ENCODE results near the gene HACD2. TPM values are rescaled to one million over a fixed set of nuclear protein-coding genes. Genes with fewer than 3 reads are reported as not detected.
"Not testable (repeated sequence)": the region's sequence is repeated elsewhere in the genome, so short reads cannot be mapped to it uniquely, and the experiment has no call there.

The HACD2 gene
- total RNA-seq, 1 experiment from 2014 or later, result 18.8 TPM

DNA sequence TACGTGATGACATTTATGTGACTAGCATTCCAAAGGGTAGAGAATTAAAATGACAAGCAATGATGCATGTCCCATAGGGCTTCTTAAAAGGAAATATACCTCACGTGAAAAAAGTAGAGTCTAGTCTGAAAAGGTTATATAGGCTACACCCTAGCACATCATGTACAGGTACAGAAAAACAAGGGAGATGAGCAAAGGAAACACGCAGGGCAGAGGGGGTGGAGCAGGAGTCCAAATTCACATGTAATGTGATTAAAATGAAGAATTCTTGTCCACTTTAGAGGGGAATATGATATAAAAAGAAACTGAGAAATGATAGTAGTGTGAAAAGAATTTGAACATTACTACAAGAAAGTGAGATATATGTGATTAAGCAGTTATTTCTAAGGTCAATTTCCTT is 59.4 kb downstream of the HACD2 start:
- no peak for DNase-seq (ENCODE audit: low spot score)

DNA sequence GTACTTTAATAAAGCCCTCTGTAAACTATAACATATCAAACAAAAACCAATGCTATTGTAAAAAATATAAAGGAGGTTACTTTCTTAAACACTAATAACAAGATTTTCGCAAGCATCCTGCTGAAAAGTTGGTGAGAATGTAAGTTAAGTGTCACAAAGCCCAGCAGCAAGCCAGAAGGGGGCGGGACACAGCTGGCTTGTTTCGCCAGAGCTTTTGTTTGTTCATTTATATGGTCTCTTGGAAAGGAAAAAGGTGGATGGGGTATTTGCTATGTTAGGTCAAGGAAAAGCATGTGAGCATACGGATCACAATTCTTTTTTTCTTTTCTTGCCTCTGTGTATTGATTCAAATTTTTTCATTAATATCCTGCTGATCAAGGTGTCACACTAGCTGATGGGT is 59.9 kb downstream of the HACD2 start:
- DNase-seq (ENCODE audit: low spot score), result no peak

DNA sequence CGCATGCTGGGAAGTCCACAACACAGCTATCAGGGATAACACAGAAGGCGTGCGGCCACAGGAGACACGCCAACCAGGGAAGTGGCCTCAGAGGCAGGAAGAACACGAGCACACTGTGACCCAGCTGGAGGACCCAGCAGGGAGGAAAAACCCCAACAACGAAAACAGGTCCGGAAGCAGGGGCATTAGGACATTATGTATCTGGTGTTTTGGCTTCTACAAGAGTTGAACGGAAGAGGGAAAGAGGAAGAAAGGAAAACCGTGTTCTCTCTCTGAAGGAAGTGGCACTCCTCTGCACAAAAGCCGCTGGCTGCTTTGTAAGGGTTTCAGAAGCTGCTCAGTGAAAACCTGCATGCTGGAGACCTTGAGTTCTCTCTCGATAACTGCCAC is 61.8 kb downstream of the HACD2 start:
- DNase-seq (ENCODE audit: low spot score), result no peak

DNA sequence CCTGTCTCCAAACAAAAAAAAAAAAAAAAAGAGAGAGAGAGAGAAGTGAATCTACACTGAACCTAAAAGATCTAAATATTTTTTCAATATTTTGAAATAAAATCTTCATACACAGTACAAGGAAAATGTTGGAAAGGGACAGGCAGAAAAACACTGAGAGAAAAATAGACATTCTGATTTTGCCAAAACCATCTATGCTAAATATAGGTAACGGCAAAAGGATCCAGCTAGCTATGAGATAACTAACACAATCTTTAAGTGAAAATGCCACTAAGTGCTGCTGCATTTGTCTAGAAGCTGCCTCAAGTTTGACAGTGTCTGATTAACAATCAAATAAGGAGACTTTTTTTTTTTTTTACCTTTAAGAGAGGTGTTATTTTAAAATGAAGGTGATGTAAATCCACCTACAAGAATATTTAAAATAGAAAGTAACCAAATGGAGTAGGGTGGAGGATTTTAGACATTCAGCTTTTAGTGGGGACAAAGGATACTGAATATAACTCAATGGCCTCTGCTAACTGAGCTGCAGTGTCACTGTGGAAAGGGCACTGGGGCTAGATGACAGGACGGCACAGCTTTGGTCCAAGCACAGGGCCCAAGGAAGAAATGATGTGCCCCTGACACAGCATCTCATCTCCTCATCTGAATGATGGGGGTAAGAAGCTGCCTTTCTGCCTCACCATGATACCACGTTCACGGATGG is 62.4 kb downstream of the HACD2 start:
- DNase-seq (ENCODE audit: low spot score), result no peak

DNA sequence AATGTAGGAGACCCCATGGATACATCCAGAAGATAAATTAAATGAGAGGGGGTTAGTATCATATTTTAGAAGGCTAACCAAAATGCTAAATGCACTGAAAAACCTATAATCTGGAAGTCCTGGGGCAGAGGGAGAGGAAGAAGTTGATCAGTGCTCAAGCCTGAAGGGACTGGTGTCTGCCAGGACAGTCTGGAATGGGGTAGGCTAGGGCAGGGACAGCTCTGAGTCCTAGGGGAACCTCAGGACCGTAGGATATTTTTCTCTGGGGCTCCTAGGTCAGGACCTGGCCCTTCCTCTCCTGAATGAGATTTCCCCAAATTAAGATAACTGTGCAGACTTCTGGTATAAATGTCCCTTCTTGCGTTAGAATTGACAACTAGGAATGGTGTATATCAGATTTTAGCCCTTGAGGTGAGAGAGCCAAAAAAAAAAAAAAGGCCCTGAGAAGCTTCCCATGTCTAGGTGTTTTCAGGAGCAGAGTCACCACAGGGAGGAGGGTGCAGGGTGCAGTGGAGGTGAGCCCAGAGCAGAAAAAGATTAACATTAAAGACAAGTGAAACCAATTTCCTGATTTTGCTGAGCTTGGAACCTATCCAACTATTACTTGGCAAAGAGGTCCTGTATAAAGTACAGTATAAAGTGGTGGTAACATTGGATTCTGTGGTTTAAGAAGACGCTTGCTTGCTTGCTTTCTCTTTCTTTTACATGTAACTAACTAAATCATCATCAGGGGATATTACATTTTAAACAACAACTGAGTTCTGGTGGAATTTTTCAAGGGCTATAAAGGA is 63.5 kb downstream of the HACD2 start:
- no peak for DNase-seq (ENCODE audit: low spot score)

DNA sequence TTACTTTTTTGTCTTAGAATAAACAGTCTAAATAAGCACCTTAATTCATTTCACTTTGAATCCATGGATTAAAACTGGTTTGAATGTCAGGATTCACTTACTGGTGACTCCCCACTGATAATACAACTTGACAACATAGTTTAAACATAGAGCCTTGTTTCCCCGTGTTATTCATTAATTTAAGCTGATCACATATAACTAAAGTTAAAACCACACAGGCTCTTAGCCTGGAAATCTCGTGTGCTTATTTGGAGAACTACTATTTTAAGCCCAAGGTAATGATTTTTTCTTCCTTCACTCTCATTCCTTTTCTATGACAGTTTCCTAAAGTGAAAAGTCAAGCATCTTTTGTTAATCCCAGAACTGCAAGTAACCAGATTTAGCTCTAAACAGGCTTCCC is 64.2 kb downstream of the HACD2 start:
- no peak for DNase-seq (ENCODE audit: low spot score)

DNA sequence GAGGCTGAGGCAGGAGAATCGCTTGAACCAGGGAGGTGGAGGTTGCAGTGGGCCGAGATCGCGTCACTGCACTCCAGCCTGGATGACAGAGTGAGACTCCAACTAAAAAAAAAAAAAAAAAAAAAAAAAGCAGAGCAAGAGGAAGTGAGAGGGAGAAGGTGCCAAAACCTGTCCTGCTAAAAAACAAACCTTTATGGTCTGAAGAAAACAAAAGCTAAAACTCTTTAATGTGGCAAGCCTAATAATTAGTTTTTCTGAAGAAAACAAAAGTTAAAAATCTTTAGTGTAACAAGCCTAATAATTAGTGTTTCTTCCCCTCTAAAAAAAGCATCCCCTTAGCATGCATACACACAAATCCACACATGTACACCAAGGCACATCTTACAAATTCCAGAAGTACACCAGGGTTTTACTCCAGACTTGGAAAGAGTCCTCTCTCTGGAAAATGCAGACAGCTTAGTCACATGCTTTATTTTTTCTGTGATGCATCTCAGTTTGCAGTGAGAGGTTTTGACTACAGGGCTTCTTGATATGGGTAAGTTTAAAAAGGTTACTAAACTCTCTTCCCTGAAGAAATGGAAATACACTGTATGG is 65.9 kb downstream of the HACD2 start:
- no peak for DNase-seq (ENCODE audit: low spot score)

DNA sequence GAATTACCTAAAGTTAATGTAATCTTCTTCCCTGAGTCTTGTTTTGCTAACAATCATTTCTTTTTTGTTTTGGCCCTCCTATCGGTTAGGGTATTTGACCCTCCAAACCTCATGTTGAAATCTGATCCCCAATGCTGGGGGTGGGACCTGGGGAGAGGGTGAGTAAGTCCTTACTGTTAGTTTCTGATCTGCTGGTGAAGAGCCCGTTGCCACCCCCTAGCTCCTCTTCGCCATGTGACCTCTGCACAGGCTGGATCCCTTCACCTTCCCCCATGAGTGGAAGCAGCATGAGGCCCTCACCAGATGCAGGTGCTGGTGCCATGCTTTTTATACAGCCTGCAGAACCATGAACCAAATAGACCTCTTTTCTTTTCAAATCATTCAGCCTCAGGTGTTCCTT is 73.1 kb downstream of the HACD2 start:
- DNase-seq (ENCODE audit: low spot score), result no peak

DNA sequence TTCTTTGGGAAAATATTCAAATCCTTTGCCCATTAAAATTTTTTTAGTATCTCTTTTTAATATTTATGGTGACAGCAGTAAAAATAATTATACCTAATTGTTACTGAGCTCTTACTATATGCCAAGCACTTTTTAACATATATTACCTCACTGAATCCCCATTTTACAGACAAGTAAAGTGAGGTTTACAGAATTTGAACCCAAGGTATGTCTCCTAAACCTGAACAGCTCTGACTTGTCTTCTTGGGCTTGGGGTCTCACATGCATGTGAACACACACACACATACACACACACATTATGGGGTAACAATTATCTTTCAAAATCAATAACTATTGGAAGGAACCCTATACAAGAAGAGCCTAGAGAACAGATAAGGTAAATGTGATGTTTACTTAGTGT is 73.8 kb downstream of the HACD2 start:
- no peak for DNase-seq (ENCODE audit: low spot score)

DNA sequence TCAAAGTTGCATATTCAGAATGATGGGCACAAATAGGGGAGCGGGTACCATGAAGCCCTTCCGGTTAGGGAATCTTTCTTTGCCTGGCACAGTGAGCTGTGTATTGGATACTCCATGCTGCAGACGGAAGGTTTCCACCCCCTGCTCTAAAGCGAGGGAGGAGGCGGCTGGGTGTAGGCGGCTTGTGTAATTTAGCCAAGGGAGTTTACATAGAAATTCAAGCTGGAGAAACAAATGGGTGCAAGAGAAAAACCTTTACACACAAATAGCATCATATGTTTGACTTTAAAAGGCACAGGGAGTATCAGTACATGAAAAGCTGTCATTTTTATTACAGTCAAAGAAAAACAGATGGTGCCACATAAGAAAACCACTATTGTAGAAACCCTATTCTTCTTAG is 76.7 kb downstream of the HACD2 start:
- no peak for DNase-seq (ENCODE audit: low spot score)

DNA sequence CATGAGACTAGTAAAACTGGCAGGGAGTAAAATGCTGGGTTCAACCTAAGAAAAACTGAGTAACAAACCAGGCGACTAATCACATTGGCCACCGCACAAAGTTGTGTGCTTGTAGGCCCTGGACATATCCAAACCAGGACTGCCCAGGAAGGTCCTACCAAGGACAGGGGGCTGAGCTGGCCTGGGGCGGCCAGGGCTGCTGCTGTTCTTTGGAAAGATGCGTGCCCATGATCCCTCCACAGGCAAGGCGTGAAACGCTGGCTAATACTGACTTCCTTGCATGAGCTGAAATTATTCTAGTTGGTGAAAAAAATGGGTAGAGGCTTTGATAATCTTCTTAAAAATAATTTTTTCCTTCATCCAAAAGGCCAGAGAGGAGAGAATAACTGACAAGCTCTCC is 79.0 kb downstream of the HACD2 start:
- no peak for DNase-seq (ENCODE audit: low spot score)

DNA sequence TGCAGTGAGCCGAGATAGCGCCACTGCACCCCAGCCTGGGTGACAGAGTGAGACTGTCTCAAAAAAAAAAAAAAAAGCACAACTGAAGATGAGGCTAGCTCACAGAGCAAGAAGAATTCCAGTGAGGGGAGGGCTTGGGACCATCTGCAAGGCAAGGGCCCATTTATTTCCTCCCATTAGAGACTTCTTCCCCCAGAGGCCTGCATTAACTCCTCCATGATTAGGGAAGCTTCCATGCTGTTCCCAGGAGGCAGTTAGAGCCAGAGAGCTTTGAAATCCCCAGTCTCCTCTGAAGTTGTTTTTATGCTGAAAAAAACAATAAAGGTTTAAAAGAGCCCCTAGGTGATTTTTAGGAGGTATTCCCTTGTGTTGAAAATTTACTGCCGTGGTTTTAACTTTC is 81.7 kb downstream of the HACD2 start:
- DNase-seq (ENCODE audit: low spot score), result no peak

DNA sequence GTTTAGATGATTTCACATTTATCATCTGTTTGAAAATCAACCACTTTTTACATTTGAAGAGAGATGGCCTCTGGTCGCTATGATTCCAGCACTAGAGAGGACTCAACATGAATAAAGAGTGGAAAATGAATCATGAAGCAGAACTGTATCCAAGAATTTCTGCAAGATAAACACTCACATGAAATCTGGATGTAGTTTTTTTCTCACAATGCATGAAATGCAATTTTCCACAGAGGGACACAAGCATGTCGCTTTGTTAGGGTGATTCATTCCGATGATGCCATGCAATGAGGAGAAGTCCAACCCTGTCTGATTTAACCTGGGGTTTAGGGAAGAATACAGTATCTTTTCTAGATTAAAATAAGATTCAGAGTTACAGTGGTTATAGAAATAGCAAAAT is 85.5 kb downstream of the HACD2 start:
- no peak for DNase-seq (ENCODE audit: low spot score)

DNA sequence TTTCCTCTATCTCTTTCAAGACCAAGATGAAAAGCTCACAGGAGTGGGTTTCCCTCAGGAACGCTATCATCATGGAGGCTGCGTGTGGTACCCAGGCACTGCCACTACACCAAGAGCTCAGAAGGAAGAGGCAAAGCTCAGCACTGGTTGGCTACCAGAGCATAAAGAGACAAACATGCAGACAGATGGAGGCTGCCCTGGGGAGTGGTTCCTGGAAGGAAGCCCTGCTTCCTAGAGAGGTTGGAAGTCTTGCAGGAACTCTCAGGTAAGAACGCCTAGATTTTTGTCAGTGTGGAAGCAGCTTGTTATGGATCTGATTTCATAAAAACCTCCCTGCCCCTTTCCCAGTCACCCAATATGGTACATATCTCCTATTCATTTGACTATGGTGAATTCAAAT is 86.1 kb downstream of the HACD2 start:
- DNase-seq (ENCODE audit: low spot score), result no peak

DNA sequence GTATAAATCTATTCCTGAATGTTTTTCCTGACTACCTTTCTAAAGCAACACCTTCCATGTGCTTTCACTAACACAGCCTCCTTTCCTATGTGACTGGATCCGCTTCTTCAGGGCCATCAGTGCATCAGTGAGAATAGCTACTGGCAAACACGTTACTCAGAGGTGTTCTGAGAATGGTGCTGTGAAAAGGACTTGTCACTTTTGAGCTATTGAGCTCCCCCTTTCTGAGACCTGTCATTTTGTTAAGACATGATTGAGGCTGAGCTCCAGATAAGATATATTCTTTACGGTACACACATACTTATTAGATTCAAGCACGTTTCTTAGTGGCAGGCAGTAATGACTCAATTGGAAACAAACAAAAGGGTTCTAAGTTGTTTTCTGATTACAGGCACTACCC is 90.9 kb downstream of the HACD2 start:
- DNase-seq (ENCODE audit: low spot score), result no peak

DNA sequence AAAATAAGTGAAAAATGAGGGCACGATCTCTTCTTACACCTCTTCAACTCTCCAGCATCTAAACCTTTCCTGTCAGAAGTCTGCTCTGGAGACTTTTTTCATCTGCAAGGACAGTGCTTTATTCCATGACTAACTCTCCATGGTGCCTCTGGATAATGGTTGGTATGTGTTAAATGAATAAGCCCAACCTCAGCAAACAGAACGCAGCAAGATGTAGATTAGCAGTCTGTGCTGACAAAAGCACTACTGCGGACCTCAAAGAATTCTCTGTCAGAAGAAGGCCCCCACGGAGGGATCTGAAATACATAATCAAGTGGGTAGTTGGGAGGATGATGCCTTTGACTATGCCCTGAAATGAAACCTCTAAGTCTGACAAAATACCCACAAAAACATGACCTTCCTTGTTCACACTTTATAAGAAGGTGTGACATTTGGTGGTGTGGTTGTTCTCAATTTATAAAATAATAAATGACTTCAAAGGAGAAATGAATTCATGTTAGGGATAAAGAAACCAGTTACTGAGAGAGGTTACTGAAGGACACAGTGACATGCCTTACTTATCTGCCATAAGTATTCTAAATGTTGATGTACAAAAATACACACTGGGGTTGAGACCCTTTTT is 92.8 kb downstream of the HACD2 start:
- no peak for DNase-seq (ENCODE audit: low spot score)

DNA sequence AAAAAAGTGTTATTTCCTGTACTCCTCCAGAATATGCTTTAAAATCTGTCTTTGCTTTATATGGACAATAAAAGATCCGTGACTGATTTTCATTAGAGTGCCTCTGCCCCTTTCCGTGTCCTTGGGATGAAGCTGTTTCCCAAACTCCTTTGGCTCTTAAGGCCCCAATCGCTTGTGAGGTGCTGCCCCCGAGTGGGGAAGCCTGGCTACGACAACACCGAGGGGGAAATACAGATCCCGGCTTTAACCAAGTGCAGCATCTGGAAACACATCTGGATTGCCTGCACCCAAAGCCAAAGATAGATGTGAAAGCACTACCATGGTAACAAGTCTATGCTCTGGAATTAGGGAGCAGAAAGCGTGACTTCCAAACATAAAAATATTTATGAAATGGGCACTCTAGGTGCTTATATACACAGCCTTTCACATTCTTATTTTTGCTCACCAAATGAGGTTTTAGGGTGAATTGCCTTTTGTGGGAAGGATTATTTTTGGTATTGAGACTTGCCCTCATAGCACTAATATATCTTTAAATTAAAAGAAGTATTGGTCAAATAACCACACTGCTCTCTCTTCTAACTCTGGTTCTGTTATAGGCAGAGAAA is 95.4 kb downstream of the HACD2 start:
- peak; percentile 76 for DNase-seq (ENCODE audit: low spot score)

DNA sequence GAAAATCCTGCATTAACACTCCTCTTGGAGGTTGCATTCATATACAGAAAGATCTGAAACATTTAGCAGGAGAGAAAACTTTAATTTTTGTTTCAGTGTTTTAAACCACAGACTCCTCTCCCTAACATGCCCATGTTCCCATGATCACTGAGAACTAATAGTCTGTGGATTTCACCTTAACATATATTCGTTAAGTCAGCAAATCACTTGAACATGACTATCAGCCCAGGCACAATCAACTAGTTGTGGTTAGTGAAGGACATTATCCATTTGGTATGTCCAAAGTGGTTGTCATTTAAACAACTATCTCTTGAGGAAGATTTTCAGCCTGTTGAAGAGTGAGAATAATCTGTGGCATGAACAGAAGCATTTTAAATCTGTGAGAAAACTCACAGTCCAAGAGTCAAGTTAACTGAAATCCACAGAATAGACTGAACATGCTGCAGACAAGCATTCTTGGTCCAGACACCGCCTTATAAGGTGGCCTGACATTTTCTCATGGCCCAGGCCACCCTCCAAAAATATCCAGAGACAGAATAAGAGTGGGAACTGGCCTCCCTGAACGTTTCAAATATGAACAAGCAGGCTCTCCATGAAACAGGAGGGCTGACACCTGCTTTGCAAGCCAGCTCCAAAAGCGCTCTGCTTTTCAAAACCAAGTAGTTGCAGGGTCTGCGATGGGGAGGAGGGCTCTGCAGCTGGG is 96.1 kb downstream of the HACD2 start:
- no peak for DNase-seq (ENCODE audit: low spot score)

DNA sequence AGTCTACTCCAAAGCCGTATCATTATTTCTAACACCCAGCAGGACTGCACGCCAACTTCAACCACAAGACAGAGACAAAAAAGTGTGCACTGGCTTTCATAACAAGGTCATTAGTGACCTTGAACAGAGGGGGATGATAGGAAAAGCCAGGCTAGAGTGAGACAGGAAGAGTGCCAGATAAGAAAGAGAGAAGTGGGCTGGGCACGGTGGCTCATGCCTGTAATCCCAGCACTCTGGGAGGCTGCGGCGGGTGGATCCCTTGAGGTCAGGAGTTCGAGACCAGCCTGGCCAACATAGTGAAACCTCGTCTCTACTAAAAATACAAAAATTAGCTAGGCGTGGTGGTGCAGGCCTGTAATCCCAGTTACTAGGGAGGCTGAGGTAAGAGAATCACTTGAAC is 97.8 kb downstream of the HACD2 start:
- not testable (repeated sequence) for DNase-seq (ENCODE audit: low spot score)

DNA sequence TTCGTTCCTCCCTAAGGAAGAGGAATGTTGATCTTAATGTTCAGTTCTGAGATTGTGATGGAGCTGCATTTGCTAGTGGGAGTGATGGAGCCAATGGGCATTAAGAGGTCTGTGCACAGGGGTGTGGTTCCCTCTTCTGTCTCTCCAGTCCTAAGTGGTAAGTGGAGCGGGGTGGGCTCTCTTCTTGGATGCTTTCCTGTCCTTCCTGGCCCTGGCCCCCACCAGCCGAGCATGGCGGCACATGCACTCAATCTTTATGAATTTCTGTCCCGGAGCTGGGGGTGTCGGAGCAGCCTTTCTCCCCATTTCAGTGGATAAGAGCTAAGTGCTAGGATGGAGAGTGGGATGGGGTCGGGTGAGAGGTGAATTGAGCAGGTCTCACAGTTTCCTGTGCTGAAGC is 98.4 kb downstream of the HACD2 start:
- no peak for DNase-seq (ENCODE audit: low spot score)

DNA sequence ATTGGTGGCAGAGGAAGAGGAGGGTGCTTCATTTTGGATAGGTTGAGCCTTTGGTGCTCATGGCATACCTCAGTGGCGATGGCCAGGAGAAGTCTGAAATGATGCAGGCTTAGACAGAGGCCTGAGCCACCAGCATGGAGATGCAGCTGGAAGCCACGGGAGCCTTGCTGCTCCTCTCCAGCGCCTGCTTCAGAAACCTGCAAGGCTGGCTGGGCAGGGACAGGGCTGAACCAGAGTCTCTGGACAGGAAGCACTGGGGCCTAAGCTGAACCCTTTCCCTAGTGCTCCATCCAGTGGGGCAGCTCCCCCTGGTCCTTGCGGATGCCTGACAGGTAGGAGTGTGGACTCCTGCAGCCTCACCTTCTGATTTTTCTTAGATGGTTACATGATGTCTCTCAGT is 99.3 kb downstream of the HACD2 start:
- DNase-seq (ENCODE audit: low spot score), result no peak

DNA sequence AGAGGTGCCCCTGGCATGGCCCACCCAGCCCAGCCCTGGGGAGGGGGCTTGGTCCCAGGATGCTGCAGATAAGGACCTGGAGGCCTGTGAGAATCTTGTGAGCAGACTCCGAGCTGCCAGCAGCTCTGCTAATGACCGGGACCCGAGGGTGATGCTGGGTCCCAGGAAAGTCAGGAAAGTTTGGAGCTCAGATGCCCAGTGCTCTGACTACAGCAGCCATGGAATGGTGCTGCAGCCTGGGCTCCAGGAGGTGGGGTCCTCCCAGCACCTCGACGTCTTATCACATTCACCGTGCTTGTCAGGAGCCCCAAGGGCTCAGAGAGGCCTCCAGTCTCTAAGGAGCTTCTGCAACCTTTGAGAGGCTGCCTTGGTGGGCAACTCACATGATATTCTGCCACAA is 101.7 kb downstream of the HACD2 start:
- DNase-seq (ENCODE audit: low spot score), result no peak

All from HT-29 (cell line).